Posterior cingulate gyrus (tissue), 11 donors: ENCODE measurements around the gene NDC80.
"Not testable (repeated sequence)": the region's sequence is repeated elsewhere in the genome, so short reads cannot be mapped to it uniquely, and the experiment has no call there.

ENCODE experiments used
- DNase-seq, 10 donors: peaks; one replicate each; pipeline versions ENCODE4 v3.0.0 to v3.0.0-alpha.2; 2020 to 2021; ENCODE audit warnings: mixed read lengths in 3 of 10
- intact Hi-C: fragments of 100-400 bp; cut with DNase I; formaldehyde crosslinking; loops from one replicate; pipeline ENCODE4 v1.15.1; 2023

The NDC80 gene

GRCh38 chr18:2657788-2658458 is 86.6 kb downstream of the NDC80 start:
- intact Hi-C loops: loop anchor here (10.0 kb wide), 1 partner anchor 357 kb away; the partner anchor contains the start of gene LPIN2
- DNase-seq: no peak

- intact Hi-C loops, DNase-seq: not testable (repeated sequence)
Measured at GRCh38 chr18:2660849-2661248, 89.5 kb downstream of the NDC80 start.

- DNase-seq, intact Hi-C loops: not testable (repeated sequence)
Measured at GRCh38 chr18:2662288-2662687, 90.9 kb downstream of the NDC80 start.

- no peak for DNase-seq
- intact Hi-C loops: no loop called here
Measured at GRCh38 chr18:2662990-2663389, 91.6 kb downstream of the NDC80 start.
